Measurements from ENCODE around the gene ACOT7. TPM values are rescaled to one million over a fixed set of nuclear protein-coding genes. Genes with fewer than 3 reads are reported as not detected.
"Not testable (repeated sequence)": the region's sequence is repeated elsewhere in the genome, so short reads cannot be mapped to it uniquely, and the experiment has no call there.

Gene ACOT7
- total RNA-seq, 2 experiments from 2014 or later, result 23.4 to 53.6 TPM

- H3K4me3 ChIP-seq (ENCODE audit: low read depth, low read length, poor library complexity, severe bottlenecking); H3K9me2 ChIP-seq (ENCODE audit: insufficient read depth, low read length); H3K79me2 ChIP-seq (ENCODE audit: insufficient read depth, low read depth, low read length); BruUV-seq (replicated peaks); H3K9me3 ChIP-seq (ENCODE audit: low read length); H3K27ac ChIP-seq (ENCODE audit: low read depth, low read length, poor library complexity, severe bottlenecking); H2AFZ ChIP-seq (ENCODE audit: low read length); H4K20me1 ChIP-seq (ENCODE audit: insufficient read depth, low read length); CTCF ChIA-PET (ENCODE audit: unreplicated experiment); H3K4me2 ChIP-seq (ENCODE audit: low read length); H3K36me3 ChIP-seq (ENCODE audit: insufficient read depth, low read length): not testable (repeated sequence)
- H3K4me1 ChIP-seq (ENCODE audit: insufficient read depth, low read length, poor library complexity, severe bottlenecking), result peaks cover 13% of the 10 kb centered on the region
- peak; percentile 67 for TF ChIP-seq CTCF (conservative IDR thresholded peaks at IDR 0.05; ENCODE audit: low read length)
- intact Hi-C loops (cut with micrococcal nuclease; ENCODE audit: unreplicated experiment), result loop anchor here (1.0 to 5.0 kb wide), 4 partner anchors 34 to 514 kb away; no protein-coding TSS in a partner anchor
- peak; percentile 29 for DNase-seq (ENCODE audit: low spot score)
- POLR2A ChIA-PET, result interaction anchor here (0.7 to 1.0 kb wide), 2 partner anchors 31 to 848 kb away, joined by 3 read pairs; no protein-coding TSS in a partner anchor
Measured at GRCh38 chr1:6363085-6363884, 30.3 kb downstream of the ACOT7 start.

GRCh38 chr1:6361124-6361775 is 32.3 kb downstream of the ACOT7 start:
- intact Hi-C loops (cut with micrococcal nuclease; ENCODE audit: unreplicated experiment), result loop anchor here (5.0 kb wide), 1 partner anchor 516 kb away; no protein-coding TSS in a partner anchor
- H3K27ac ChIP-seq (ENCODE audit: low read depth, low read length, poor library complexity, severe bottlenecking), result no peak overlapping the region
- H2AFZ ChIP-seq (ENCODE audit: low read length), result no peak overlapping the region
- BruUV-seq (replicated peaks), result no TSS peak
- no peaks in the 10 kb centered on the region; the same call in 1 of the 2 replicates for H3K36me3 ChIP-seq (ENCODE audit: insufficient read depth, low read length)
- no peak for TF ChIP-seq CTCF (conservative IDR thresholded peaks at IDR 0.05; ENCODE audit: low read length)
- no peak for TF ChIP-seq EZH2phosphoT487 (IDR thresholded peaks at IDR 0.05; ENCODE audit: borderline replicate concordance, low read depth, low read length)
- no peaks in the 10 kb centered on the region for H3K9me3 ChIP-seq (ENCODE audit: low read length)
- POLR2A ChIA-PET, result interaction anchor here (0.6 kb wide), 1 partner anchor 1320 kb away, joined by 3 read pairs; no protein-coding TSS in a partner anchor
- no peaks in the 10 kb centered on the region for H3K79me2 ChIP-seq (ENCODE audit: insufficient read depth, low read depth, low read length)
- no peaks in the 10 kb centered on the region for H3K9me2 ChIP-seq (ENCODE audit: insufficient read depth, low read length)
- no peak for DNase-seq (ENCODE audit: low spot score)
- CTCF ChIA-PET (ENCODE audit: unreplicated experiment), result no interaction called here
- no peak overlapping the region for H3K4me2 ChIP-seq (ENCODE audit: low read length)
- peaks cover 13% of the 10 kb centered on the region for H3K4me1 ChIP-seq (ENCODE audit: insufficient read depth, low read length, poor library complexity, severe bottlenecking)
- no peak overlapping the region for H3K4me3 ChIP-seq (ENCODE audit: low read depth, low read length, poor library complexity, severe bottlenecking)
- no peaks in the 10 kb centered on the region for H4K20me1 ChIP-seq (ENCODE audit: insufficient read depth, low read length)

All from OCI-LY7 (cell line).